H1 (cell line): ENCODE results near the gene DLL4. TPM values are rescaled to one million over a fixed set of nuclear protein-coding genes. Genes with fewer than 3 reads are reported as not detected.

ENCODE experiments used
- CTCF ChIA-PET: fragments of 300-600 bp; sonication (Branson Sonifier 250); formaldehyde crosslinking; loops from one replicate; lab custom pipeline; 2021; ENCODE audit not compliant: partially characterized antibody; lab: Charles Lee
- POLR2A ChIA-PET: fragments of 300-600 bp; sonication (Branson Sonifier 250); formaldehyde crosslinking; loops from one replicate; lab custom pipeline; 2021; ENCODE audit warnings: inconsistent platforms; ENCODE audit not compliant: partially characterized antibody; lab: Charles Lee
- DNase-seq, 2 experiments: peaks; one replicate each; pipeline versions ENCODE4 v3.0.0 to v3.0.0-alpha.2; 2010 to 2022; ENCODE audit warnings: low spot score in 2 of 2, low read depth in 1 of 2, mixed read lengths in 1 of 2
- FAIRE-seq: peaks from 2 replicates; lab custom pipeline; 2011; peaks lifted over from hg19 to GRCh38; lab: Jason Lieb, UNC
- H2AFZ ChIP-seq: 2 replicates; pipeline ENCODE4 v1.8.1; 2012; ENCODE audit warnings: low read length, inconsistent platforms
- H2AK5ac ChIP-seq: 2 replicates; pipeline ENCODE4 v1.6.1; 2013; ENCODE audit warnings: low read depth, low read length
- H2BK120ac ChIP-seq: replicated peaks from 2 replicates; pipeline ENCODE3; 2013; ENCODE audit warnings: low read depth, low read length, inconsistent platforms
- H2BK12ac ChIP-seq: 2 replicates; pipeline ENCODE4 v1.6.1; 2013; ENCODE audit warnings: low read depth, low read length
- H2BK15ac ChIP-seq: 2 replicates; pipeline ENCODE4 v1.6.1; 2013; ENCODE audit warnings: low read length
- H2BK20ac ChIP-seq: 2 replicates; pipeline ENCODE4 v1.6.1; 2013; ENCODE audit warnings: low read length
- H2BK5ac ChIP-seq: 2 replicates; pipeline ENCODE4 v1.6.1; 2013; ENCODE audit warnings: low read depth, low read length
- H3K14ac ChIP-seq: 2 replicates; pipeline ENCODE4 v1.6.1; 2013; ENCODE audit warnings: inconsistent platforms; ENCODE audit not compliant: insufficient read length
- H3K18ac ChIP-seq: 2 replicates; pipeline ENCODE4 v1.6.1; 2013; ENCODE audit warnings: low read length; ENCODE audit errors: extremely low read depth
- H3K23ac ChIP-seq: 2 replicates; pipeline ENCODE4 v1.6.1; 2013; ENCODE audit warnings: inconsistent platforms; ENCODE audit not compliant: insufficient read length
- H3K23me2 ChIP-seq: 2 replicates; pipeline ENCODE4 v1.6.1; 2013; ENCODE audit warnings: low read depth, low read length
- H3K27ac ChIP-seq: 2 replicates; pipeline ENCODE4 v1.6.1; 2011; ENCODE audit warnings: low read depth, low read length, inconsistent platforms
- H3K27me3 ChIP-seq, 4 experiments: replicated peaks in 1 of 4; 1 replicate in 1 of 4; 2 replicates in 3 of 4; pipeline versions ENCODE4 v1.6.1 to v1.8.1; 2011 to 2013; ENCODE audit warnings: low read length in 3 of 4, mild to moderate bottlenecking in 3 of 4, inconsistent platforms in 2 of 4, mixed read lengths in 2 of 4, moderate library complexity in 1 of 4; ENCODE audit not compliant: control insufficient read depth in 3 of 4, insufficient read depth in 3 of 4; ENCODE audit errors: extremely low read depth in 1 of 4
- H3K36me3 ChIP-seq, 4 experiments: 2 replicates each; pipeline versions ENCODE4 v1.6.1 to v1.8.1; 2011 to 2013; ENCODE audit warnings: mild to moderate bottlenecking in 4 of 4, low read length in 3 of 4, moderate library complexity in 2 of 4, control low read depth in 1 of 4, inconsistent platforms in 1 of 4; ENCODE audit not compliant: insufficient read depth in 4 of 4, control insufficient read depth in 2 of 4
- H3K4ac ChIP-seq: replicated peaks from 2 replicates; pipeline ENCODE3; 2013; ENCODE audit warnings: low read length, low read depth, mixed read lengths, inconsistent platforms; ENCODE audit not compliant: insufficient read length
- H3K4me1 ChIP-seq, 4 experiments: replicated peaks in 1 of 4; 1 replicate in 1 of 4; 2 replicates in 3 of 4; pipeline versions ENCODE4 v1.6.1 to v1.8.1; 2011 to 2013; ENCODE audit warnings: low read length in 3 of 4, inconsistent platforms in 2 of 4, mixed read lengths in 1 of 4; ENCODE audit not compliant: insufficient read depth in 4 of 4, control insufficient read depth in 3 of 4
- H3K4me2 ChIP-seq, 2 experiments: 2 replicates each; pipeline versions ENCODE4 v1.6.1 to v1.8.1; 2011 to 2013; ENCODE audit warnings: low read depth in 2 of 2, low read length in 2 of 2, control low read depth in 1 of 2, inconsistent platforms in 1 of 2, mild to moderate bottlenecking in 1 of 2; ENCODE audit not compliant: insufficient read depth in 1 of 2
- H3K4me3 ChIP-seq, 4 experiments: fragments of 200-600, 300-600 bp in 1 of 4; sonication (generic), shearing (Covaris generic), sonication (Bioruptor Twin) in 1 of 4; 2 replicates each; pipeline versions ENCODE4 v1.5.1 to v1.8.1; 2011 to 2016; ENCODE audit warnings: low read length in 4 of 4, low read depth in 3 of 4, control low read depth in 2 of 4, inconsistent platforms in 2 of 4, mild to moderate bottlenecking in 2 of 4, mixed read lengths in 1 of 4, moderate library complexity in 1 of 4; ENCODE audit not compliant: insufficient read depth in 2 of 4; ENCODE audit errors: extremely low read depth in 1 of 4
- H3K56ac ChIP-seq: replicated peaks from 2 replicates; pipeline ENCODE3; 2013; ENCODE audit warnings: low read depth, mild to moderate bottlenecking, mixed read lengths, low read length, inconsistent platforms; ENCODE audit not compliant: insufficient read length
- H3K79me1 ChIP-seq: 2 replicates; pipeline ENCODE4 v1.6.1; 2013; ENCODE audit warnings: low read depth, low read length, control low read depth
- H3K79me2 ChIP-seq, 2 experiments: 2 replicates each; pipeline versions ENCODE4 v1.6.1 to v1.8.1; 2012 to 2013; ENCODE audit warnings: low read length in 2 of 2, mild to moderate bottlenecking in 2 of 2, inconsistent platforms in 1 of 2; ENCODE audit not compliant: insufficient read depth in 2 of 2, control insufficient read depth in 1 of 2
- H3K9ac ChIP-seq, 4 experiments: replicated peaks in 1 of 4; 1 replicate in 1 of 4; 2 replicates in 3 of 4; pipeline versions ENCODE4 v1.6.1 to v1.8.1; 2011 to 2013; ENCODE audit warnings: low read depth in 3 of 4, low read length in 3 of 4, control low read depth in 2 of 4, mild to moderate bottlenecking in 2 of 4, moderate library complexity in 2 of 4, inconsistent platforms in 1 of 4; ENCODE audit errors: extremely low read depth in 1 of 4
- H3K9me3 ChIP-seq, 2 experiments: 2 replicates each; pipeline versions ENCODE4 v1.6.1 to v1.8.1; 2012 to 2013; ENCODE audit warnings: mild to moderate bottlenecking in 2 of 2, moderate library complexity in 2 of 2, control low read depth in 1 of 2, inconsistent platforms in 1 of 2, low read depth in 1 of 2, low read length in 1 of 2, mixed read lengths in 1 of 2; ENCODE audit not compliant: insufficient read depth in 2 of 2
- H4K20me1 ChIP-seq, 2 experiments: replicated peaks in 1 of 2; 2 replicates each; pipeline versions ENCODE3 to v1.8.1; 2011 to 2013; ENCODE audit warnings: inconsistent platforms in 2 of 2, low read length in 2 of 2, mild to moderate bottlenecking in 1 of 2; ENCODE audit not compliant: insufficient read depth in 2 of 2, control insufficient read depth in 1 of 2
- H4K5ac ChIP-seq: 2 replicates; pipeline ENCODE4 v1.6.1; 2013; ENCODE audit warnings: low read length, low read depth, mixed read lengths, inconsistent platforms; ENCODE audit not compliant: insufficient read length
- H4K8ac ChIP-seq: 2 replicates; pipeline ENCODE4 v1.8.0; 2013; ENCODE audit warnings: mild to moderate bottlenecking, moderate library complexity, low read length, inconsistent platforms; ENCODE audit not compliant: insufficient read depth; ENCODE audit errors: extremely low read depth
- H4K91ac ChIP-seq: replicated peaks from 2 replicates; pipeline ENCODE3; 2013; ENCODE audit warnings: low read length, mixed read lengths, inconsistent platforms; ENCODE audit not compliant: insufficient read length
- CEBPB ChIP-seq: IDR thresholded peaks from 2 replicates; pipeline ENCODE4 v1.6.1; 2012; ENCODE audit warnings: low read depth, low read length
- CTCF ChIP-seq, 3 experiments: IDR thresholded peaks; 1 replicate in 2 of 3; 2 replicates in 1 of 3; pipeline versions ENCODE4 v1.5.1 to v1.6.1; 2011; ENCODE audit warnings: low read length in 3 of 3, mild to moderate bottlenecking in 3 of 3, inconsistent platforms in 2 of 3, low read depth in 1 of 3, moderate library complexity in 1 of 3; ENCODE audit not compliant: insufficient read depth in 1 of 3; ENCODE audit errors: control extremely low read depth in 1 of 3
- GTF2F1 ChIP-seq: IDR thresholded peaks from 2 replicates; pipeline ENCODE4 v1.6.1; 2012; ENCODE audit warnings: low read depth, low read length, improper control_type of control experiment, borderline replicate concordance
- HDAC2 ChIP-seq, 2 experiments: fragments of 300-600 bp in 1 of 2; sonication (generic) in 1 of 2; IDR thresholded peaks; 2 replicates each; pipeline ENCODE4 v1.6.1; 2011 to 2012; ENCODE audit warnings: low read depth in 2 of 2, low read length in 2 of 2, mild to moderate bottlenecking in 2 of 2, moderate library complexity in 2 of 2, borderline replicate concordance in 1 of 2, inconsistent platforms in 1 of 2
- JUN ChIP-seq: IDR thresholded peaks from 2 replicates; pipeline ENCODE4 v1.6.1; 2011; ENCODE audit warnings: low read depth, mild to moderate bottlenecking, improper control_type of control experiment, low read length
- KDM5A ChIP-seq: fragments of 200-600 bp; IDR thresholded peaks from 2 replicates; pipeline ENCODE4 v1.7.1; 2012; ENCODE audit warnings: mild to moderate bottlenecking, low read length, inconsistent platforms, mixed read lengths
- MAFK ChIP-seq: IDR thresholded peaks from 2 replicates; pipeline ENCODE4 v1.6.1; 2012; ENCODE audit warnings: low read depth, mild to moderate bottlenecking, improper control_type of control experiment, low read length
- MAX ChIP-seq: IDR thresholded peaks from 2 replicates; pipeline ENCODE4 v1.6.1; 2012; ENCODE audit warnings: inconsistent platforms
- SIX5 ChIP-seq: IDR thresholded peaks from 2 replicates; pipeline ENCODE4 v1.6.1; 2011; ENCODE audit warnings: mild to moderate bottlenecking, low read depth, low read length
- SP1 ChIP-seq: IDR thresholded peaks from 2 replicates; pipeline ENCODE4 v1.6.1; 2011; ENCODE audit warnings: low read depth, low read length
- TEAD4 ChIP-seq: IDR thresholded peaks from 2 replicates; pipeline ENCODE4 v1.6.1; 2012; ENCODE audit warnings: low read depth, low read length, inconsistent platforms, mixed read lengths
- WGBS, 2 experiments: shearing (Covaris generic) in 1 of 2; methylation state at CpG; one replicate each; pipeline versions ENCODE4 v1.1.6 to v1.1.7; 2013 to 2015; ENCODE audit warnings: low lambda C conversion rate in 2 of 2, mixed read lengths in 2 of 2, inconsistent platforms in 1 of 2, low coverage in 1 of 2, missing lambda C conversion rate in 1 of 2; ENCODE audit not compliant: insufficient replicate concordance in 2 of 2, insufficient coverage in 1 of 2, insufficient read length in 1 of 2; ENCODE audit errors: extremely low coverage in 1 of 2, missing lambda C conversion rate in 1 of 2; 5-methylcytosine and 5-hydroxymethylcytosine counted together
- polyA plus RNA-seq, 7 experiments: library from polyadenylated mRNA; depleted of rRNA in 3 of 7; stranded (reverse) in 5 of 7; unstranded in 2 of 7; fragments of >200 nt in 5 of 7; fragments of 200-250 nt in 2 of 7; gene quantifications; 1 replicate in 5 of 7; 2 replicates in 1 of 7; 4 replicates in 1 of 7; pipeline versions ENCODE4 v1.2.1 to v1.2.3, GENCODE V29; 2011 to 2013; ENCODE audit warnings: missing spikeins in 2 of 7, mixed read lengths in 2 of 7
- total RNA-seq: library from RNA; stranded (reverse); fragmentation: NEBNext Ultra II Directional; extraction: Animal tissue kit (Norgen Biotek cat#: 25700); gene quantifications from 2 replicates; pipeline ENCODE4 v1.2.1, GENCODE V29; 2021

The DLL4 gene
- total and polyA plus RNA-seq, 2 of the 8 experiments (the other 6 are each of a cell fraction or from before 2014, with no cell fraction given), result 0.23 to 0.60 TPM

- DNase-seq (no peak), FAIRE-seq (no peak)
- Histone ChIP-seq H2BK15ac (no peak overlapping the region), H3K36me3 (no peaks in the 10 kb centered on the region), H3K27ac (no peak overlapping the region), H4K5ac (no peak overlapping the region), H3K4me1 (peaks cover 3 to 16% (median 14%) of the 10 kb centered on the region in 4 experiments), H3K18ac (no peak overlapping the region), H3K9me3 (no peaks in the 10 kb centered on the region), H4K8ac (no peak overlapping the region; the same call in 1 of the 2 replicates), H2BK120ac (no peak overlapping the region), H2BK5ac (no peak overlapping the region), H3K4me3 (no peak overlapping the region), H4K91ac (no peak overlapping the region), H3K4ac (no peak overlapping the region), H3K23ac (no peak overlapping the region), H2BK12ac (no peak overlapping the region), H4K20me1 (peaks cover 0 to 13% of the 10 kb centered on the region in 2 experiments), H3K9ac (no peak overlapping the region), H3K79me1 (no peaks in the 10 kb centered on the region), H3K4me2 (no peak overlapping the region), H3K23me2 (peaks cover 12% of the 10 kb centered on the region; the same call in 1 of the 2 replicates), H3K79me2 (no peaks in the 10 kb centered on the region), H3K14ac (no peak overlapping the region), H3K56ac (no peak overlapping the region), H2AK5ac (no peak overlapping the region), H2BK20ac (no peak overlapping the region), H3K27me3 (peaks cover 52 to 82% (median 68%) of the 10 kb centered on the region in 4 experiments), H2AFZ (no peak overlapping the region)
- WGBS, 2 experiments, result 78% methylated on average over 8 of the region's 9 CpGs; no CpG with 5 or more reads in 1 of the 2 experiments
- ChIA-PET CTCF (interaction anchor here (0.7 to 33.1 kb wide), 9 partner anchors 1 to 95 kb away, joined by 3 to 619 read pairs (median 6); partner anchors contain the start of genes CHAC1, DLL4 and VPS18), POLR2A (interaction anchor here (0.8 to 43.8 kb wide), 4 partner anchors 8 to 28 kb away, joined by 3 to 1505 read pairs (median 56); partner anchors contain the start of gene CHAC1)
- no peak for TF ChIP-seq KDM5A
- TF ChIP-seq MAFK, result no peak
- no peak for TF ChIP-seq CEBPB
- no peak for TF ChIP-seq SIX5
- no peak for TF ChIP-seq SP1
- TF ChIP-seq HDAC2 (IDR thresholded peaks at IDR 0.05; ENCODE audit: borderline replicate concordance in 1 of 2, low read depth in 2 of 2, low read length in 2 of 2), result no peak
- TF ChIP-seq GTF2F1, result no peak
- TF ChIP-seq TEAD4, result no peak
- no peak for TF ChIP-seq MAX
- no peak for TF ChIP-seq JUN
- TF ChIP-seq CTCF (IDR thresholded peaks at IDR 0.05; ENCODE audit: control extremely low read depth in 1 of 3, insufficient read depth in 1 of 3, low read depth in 1 of 3, low read length in 3 of 3), result no peak
Measured at GRCh38 chr15:40923551-40923950, 5.6 kb upstream of the DLL4 start.
